HG02798 (cell line): ENCODE measurements around the gene OXCT1.
A peak's percentile ranks its signal among the peaks of the same experiment; 100 is the strongest.

Experiments used
- ATAC-seq: cut with Tn5 transposase; IDR thresholded peaks from one replicate; pipeline ENCODE4 v1.9.1; 2021; ENCODE audit warnings: mild to moderate bottlenecking; ENCODE audit not compliant: unreplicated experiment, poor library complexity

The OXCT1 gene

DNA sequence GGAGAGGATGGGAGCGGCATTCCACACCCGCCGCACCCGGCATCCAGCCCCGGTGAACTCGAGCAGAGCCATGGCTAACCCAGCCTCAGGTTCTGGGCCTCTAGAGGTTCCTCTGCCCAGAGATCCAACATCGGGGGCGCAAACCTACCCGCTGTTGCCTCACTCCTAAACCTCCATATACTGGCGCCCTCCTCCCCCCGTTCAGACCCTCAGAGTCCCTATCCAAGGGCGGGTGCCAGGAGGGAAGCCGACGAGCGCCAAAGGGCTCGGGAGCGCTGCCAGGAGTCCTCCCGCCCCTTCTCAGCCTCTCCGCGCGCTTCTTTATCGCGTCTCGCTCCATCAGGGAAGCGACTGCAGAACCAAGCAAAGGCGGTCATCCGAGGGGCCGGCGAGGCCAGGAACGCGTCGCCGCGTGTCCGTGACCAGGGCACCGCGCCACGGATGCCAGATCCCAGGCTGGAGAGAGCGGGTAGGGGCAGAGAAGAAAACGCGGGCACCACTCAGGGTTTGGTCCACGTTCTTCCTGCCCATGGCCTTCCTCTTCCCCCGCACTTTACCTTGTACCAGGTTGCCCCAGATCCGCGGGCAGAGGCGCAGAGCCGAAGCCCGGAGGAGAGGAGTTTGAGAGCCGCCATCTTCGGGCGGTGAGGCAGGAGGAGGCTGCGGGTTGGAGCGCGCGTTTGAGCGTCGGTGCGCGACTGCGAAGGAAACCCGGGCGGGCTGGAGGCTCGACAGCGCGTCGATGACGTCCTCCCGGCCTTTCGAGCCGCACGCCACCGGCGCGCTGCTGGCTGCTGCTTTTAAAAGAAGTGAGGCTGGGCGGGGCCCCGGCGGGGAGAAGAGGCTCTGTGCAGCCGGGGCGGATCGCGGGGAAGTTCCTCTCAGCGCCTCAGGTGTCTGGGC lies at the start of gene OXCT1:
Gene OXCT1 (minus strand): TSS at position 702 of the 903 bp plus-strand sequence. CDS start 67 bp downstream, at position 635.
- peak; percentile 95 for ATAC-seq

DNA sequence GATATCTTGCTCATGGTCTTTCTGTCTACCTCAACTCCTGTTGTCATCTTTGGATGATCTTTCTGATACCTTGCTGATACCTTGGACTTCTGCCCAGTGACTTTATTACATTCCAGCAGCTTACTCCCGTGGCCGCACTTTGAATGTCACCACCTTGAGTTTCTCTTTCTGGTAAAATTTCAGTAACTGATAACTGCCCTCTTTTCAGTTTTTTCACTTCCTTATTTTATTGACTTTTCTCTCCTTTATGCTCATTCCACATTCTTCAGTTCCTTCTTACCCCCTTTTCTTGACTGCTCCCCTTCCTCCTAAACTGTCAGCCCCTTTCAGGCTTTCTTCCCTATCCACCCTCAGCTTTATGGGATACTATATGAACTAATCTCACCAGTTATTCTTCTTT lies 47.9 kb upstream of the OXCT1 start:
- peak; percentile 61 for ATAC-seq

GRCh38 chr5:41908374-41909079 lies 38.3 kb upstream of the OXCT1 start:
- no peak for ATAC-seq

GRCh38 chr5:41906151-41906550 lies 35.9 kb upstream of the OXCT1 start:
- no peak for ATAC-seq

DNA sequence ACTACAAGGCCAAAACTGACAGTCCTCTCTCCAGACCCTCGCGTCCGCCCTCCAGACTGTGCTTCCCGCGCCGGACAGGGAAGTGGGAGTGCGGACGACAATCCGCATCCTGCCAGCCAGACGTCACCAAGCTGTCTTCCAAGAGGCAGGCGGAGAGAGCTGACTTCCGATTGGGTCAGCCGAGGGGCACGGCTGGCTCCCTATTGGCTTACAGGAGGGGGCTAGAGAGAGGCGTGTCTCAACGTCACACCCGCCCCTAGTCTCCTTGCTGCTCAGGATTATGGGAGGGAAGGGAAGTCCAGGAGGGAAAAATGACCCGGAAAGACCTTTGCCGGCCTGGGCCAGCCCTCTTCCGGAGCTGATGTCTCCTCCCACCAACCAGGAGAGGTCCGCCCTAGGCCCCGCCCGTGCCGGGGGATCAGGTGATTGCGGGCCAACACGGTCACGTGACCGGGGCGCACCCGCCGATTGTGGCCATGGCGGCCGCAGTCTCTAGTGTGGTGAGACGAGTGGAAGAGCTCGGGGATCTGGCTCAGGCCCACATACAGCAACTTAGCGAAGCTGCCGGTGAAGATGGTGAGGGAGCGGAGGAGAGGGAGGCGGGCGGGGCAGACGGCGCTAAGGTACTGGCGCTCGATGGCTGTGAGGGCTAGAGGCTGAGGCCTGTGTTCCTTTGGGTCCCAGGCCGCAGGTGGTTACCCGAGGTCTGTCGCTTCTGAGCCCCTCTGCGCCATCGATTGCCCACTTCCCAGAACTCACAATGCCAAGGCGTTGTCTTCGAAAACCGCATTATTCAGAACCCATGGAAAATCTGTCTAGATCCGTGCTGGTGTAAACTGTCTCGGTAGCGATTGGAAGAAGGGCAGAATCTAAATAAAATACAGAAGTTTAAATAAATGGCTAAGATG lies 33.9 kb upstream of the OXCT1 start, which contains the start of gene RIMOC1:
Gene RIMOC1 (plus strand): TSS at position 453 of the 908 bp plus-strand sequence. CDS start 24 bp downstream, at position 477.
- peak; percentile 99 for ATAC-seq

DNA sequence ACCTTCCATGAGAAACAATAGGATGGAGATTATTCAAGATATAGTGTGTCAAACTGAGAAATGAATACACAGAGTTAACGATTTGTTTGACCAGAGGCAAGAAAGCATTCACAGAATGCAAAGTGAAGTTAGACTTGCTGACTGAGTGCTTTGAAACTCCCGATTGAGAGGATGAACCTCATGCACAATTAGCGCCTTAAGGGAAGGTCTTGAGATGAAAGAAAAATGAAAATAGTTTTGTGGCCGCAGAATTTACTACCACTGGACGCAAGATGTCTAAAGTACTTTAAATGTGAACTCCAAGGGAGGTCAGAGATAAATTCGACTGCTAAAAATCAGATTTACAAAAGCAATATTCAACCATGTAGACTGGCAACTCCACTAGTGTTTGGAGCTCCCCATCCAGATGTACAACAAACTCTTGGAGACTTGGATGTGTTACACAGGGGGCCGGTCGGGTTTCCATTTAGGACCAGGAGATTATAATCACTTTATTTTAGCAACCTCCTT lies 33.2 kb upstream of the OXCT1 start:
- no peak for ATAC-seq

DNA sequence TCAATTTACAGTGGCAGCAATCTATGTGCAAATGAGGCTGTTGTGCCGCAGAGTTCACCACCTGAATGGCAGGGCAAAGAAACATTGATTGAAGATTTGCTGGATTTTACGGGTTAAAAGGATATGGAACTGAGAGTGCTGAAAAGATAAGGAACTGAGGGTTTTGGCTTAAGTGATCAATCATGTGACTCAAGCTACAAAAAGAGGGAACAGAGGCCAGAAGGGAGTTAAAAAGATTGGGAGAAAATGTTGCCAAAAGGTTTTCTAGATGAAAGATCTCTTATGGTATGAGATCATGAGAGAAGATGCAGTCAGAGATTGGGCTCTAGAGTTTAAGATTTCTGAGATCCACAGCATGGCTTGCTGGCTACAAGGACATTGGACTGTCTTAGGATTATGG lies 26.0 kb upstream of the OXCT1 start:
- ATAC-seq = no peak

- peak; percentile 71 for ATAC-seq
Observed at GRCh38 chr5:41893074-41893851, 23.0 kb upstream of the OXCT1 start.

DNA sequence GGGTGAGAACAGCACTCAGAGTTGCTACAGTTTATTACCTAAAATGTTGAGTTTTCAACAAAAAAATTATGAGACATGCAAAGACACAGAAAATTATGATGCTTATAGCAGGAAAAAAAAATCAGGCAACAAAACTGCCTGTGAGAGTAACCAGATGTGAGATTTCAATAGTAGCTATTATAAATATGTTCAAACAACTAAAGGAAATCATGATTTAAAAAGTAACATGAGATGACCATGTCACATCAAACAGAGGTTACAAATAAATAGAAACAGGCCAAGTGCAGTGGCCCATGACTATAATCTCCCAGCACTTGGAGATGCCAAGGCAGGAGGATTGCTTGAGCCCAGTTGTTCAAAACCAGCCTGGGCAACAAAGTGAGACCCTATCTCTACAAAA lies 21.8 kb upstream of the OXCT1 start:
- no peak for ATAC-seq

GRCh38 chr5:41891066-41891707 lies 21.0 kb upstream of the OXCT1 start:
- no peak for ATAC-seq

GRCh38 chr5:41885286-41885685 lies 15.1 kb upstream of the OXCT1 start:
- no peak for ATAC-seq

DNA sequence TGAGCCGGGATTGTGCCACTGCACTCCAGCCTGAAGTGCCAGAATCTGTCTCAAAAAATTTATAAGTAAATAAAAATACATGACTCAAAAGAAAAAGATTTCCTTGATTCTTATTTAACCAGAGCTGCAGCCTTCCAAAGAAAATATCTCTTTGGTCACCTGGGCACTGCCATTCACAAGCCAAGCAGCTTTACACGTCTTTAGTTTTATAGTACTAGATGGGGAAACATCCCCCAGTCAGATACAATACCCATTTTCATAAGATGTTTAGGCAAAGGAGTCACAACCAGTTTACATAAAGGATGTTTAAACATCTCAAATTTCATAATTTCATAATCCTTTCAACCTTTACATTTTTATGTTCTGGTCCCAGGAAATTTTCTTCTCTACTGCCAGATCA lies 13.7 kb upstream of the OXCT1 start:
- ATAC-seq = no peak

- no peak for ATAC-seq
Observed at GRCh38 chr5:41883243-41883642, 13.0 kb upstream of the OXCT1 start.

DNA sequence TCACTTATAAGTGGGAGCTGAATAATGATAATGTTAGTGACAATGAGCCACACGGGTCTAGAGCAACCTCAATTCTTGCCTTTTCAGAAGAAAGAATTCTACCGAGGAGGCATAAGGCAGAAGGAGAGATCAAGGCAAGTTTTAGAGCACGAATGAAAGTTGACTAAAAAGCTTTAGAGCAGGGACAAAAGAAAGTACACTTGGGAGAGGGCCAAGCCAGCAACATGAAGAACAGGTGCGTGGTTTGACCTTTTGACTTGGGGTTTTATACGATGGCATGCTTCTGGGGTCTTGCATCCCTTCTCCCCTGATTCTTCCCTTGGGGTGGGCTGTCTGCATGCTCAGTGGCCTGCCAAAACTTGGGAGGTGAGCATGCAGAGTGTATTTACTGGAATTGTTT lies 12.5 kb upstream of the OXCT1 start:
- ATAC-seq = no peak

- ATAC-seq = peak; percentile 62
Observed at GRCh38 chr5:41878643-41879478, 8.6 kb upstream of the OXCT1 start.

DNA sequence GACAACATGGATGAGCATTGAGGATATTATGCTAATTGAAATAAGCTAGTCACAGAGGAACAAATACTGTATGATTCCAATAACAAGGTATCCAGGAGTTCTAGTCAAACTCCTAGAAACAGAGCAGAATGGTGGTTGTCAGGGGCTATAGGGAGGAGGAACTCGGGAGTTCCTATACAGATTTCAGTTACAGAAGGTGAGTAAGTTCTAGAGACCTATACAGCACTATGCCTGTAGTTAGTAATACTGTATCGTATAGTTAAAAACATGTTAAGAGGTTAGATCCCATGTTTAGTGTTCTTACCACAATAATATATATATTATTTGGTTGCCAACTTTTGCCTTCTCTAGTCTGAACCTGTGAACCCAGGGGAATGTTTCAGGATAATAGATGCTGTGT lies 7.9 kb upstream of the OXCT1 start:
- ATAC-seq = no peak

DNA sequence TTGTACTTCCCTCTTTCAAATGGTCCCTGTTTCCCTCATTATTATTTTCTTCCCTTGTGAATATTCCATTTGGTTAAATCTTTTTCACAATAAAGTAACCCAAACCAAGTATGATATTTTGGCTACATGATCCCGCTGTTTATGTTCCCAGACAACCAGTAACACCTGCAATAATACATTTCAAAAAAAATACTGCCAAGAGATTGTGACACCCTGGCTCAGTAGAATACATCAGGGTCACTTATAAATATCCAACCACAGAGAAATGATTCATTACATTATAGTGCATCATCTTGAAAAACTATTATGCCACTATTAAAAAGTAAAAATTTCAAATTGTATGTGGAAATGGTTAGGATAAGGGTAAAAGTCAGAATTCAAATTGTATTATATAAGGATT lies 7.2 kb upstream of the OXCT1 start:
- no peak for ATAC-seq

- no peak for ATAC-seq
Observed at GRCh38 chr5:41876678-41877077, 6.5 kb upstream of the OXCT1 start.
